HUES48 (cell line): ENCODE measurements around the gene GPRC5C.

ENCODE experiments used
- H3K27ac ChIP-seq: one replicate; pipeline ENCODE4 v1.7.0; 2013; ENCODE audit warnings: low read depth, low read length, inconsistent platforms
- H3K27me3 ChIP-seq: 2 replicates; pipeline ENCODE4 v1.6.1; 2013; ENCODE audit warnings: mild to moderate bottlenecking, low read length; ENCODE audit not compliant: control insufficient read depth, insufficient read depth
- H3K36me3 ChIP-seq: 2 replicates; pipeline ENCODE4 v1.6.1; 2013; ENCODE audit warnings: low read length; ENCODE audit not compliant: control insufficient read depth, insufficient read depth
- H3K4me1 ChIP-seq: 2 replicates; pipeline ENCODE4 v1.6.1; 2013; ENCODE audit warnings: mild to moderate bottlenecking, low read length; ENCODE audit not compliant: control insufficient read depth, insufficient read depth
- H3K4me3 ChIP-seq: 2 replicates; pipeline ENCODE4 v1.5.1; 2013; ENCODE audit warnings: mild to moderate bottlenecking, low read depth, low read length
- H3K9ac ChIP-seq: 2 replicates; pipeline ENCODE4 v1.6.1; 2013; ENCODE audit warnings: mild to moderate bottlenecking, low read depth, low read length, moderate library complexity
- H3K9me3 ChIP-seq: 2 replicates; pipeline ENCODE4 v1.6.1; 2013; ENCODE audit warnings: low read length; ENCODE audit not compliant: control insufficient read depth, insufficient read depth

GPRC5C gene

DNA sequence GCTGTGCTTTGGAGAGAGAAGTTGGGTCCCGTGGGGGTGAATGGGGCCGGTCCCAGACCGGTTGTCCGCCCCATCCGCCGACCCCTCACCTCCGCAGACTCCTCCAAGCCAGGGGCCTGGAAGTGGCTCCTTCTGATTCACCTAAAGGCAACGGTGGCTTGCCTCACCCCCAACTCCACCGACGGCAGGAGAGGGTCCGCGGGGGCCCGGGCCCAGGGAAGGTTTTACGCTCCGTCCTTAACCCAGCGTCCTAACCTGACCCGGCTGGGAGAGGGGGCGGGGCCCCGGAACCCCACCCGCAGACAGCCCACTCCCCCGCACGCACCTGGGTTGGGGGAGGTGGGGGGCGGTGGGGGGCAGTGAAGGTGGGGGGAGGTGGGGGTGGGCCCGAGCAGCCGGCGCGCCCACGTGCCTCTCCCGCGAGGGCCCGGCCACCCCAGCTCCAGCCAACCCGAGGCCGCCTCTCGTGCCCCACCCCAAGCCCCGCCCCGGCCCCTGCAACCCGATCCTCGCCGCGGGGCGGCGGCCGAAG, 21.8 kb downstream of the GPRC5C start:
- Histone ChIP-seq H3K4me3 (peak overlapping the region; percentile 57), H3K27me3 (peaks cover 20% of the 10 kb centered on the region), H3K36me3 (no peaks in the 10 kb centered on the region), H3K9me3 (no peaks in the 10 kb centered on the region), H3K4me1 (peaks cover 28% of the 10 kb centered on the region), H3K27ac (no peak overlapping the region), H3K9ac (no peak overlapping the region)

DNA sequence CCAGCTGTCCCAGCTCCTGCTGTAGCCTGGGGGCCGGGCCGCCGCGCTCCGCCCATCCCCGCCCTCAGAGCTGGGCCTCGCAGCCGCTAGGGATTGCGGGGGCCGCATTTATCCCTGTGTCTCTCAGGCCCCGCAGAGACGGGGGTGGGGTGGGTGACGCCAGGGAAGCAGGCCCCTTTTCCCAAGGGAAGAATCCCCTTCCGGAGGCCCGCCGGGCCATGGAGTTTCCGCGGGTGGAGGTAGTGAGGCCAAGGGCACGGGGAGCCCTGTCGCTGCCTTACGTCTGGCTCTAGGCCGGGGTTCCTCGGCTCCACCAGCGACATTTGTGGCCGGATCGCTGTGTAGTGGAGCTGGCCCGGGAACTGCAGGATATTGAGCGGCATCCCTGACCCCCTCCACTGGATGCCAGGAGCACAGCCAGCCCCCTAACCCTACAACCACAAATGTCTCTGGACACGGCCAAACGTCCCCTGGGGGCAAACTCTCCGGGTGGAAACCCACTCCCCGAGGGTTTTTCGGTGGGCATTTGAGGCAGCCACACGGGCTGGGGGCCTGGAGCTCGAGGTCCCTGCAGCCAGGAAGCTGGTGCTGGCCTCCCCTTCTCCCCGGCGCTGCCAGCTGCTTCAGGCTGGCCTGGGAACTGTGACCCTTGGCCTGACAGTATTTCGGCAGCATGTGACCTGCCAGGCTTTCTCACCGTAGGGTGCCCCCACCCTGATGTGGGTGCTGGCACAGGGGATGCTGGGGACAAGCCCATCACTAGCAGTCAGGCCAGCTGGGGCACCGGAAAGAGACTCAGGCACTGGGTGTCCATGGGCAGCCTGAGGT, 22.5 kb downstream of the GPRC5C start:
- Histone ChIP-seq H3K9ac (0 out of 2 replicates have a peak overlapping the region, but pooled peaks have one; percentile 37), H3K9me3 (no peaks in the 10 kb centered on the region), H3K27ac (peak overlapping the region; percentile 62), H3K4me1 (peaks cover 28% of the 10 kb centered on the region), H3K27me3 (peaks cover 20% of the 10 kb centered on the region), H3K4me3 (peak overlapping the region; percentile 63), H3K36me3 (no peaks in the 10 kb centered on the region)

DNA sequence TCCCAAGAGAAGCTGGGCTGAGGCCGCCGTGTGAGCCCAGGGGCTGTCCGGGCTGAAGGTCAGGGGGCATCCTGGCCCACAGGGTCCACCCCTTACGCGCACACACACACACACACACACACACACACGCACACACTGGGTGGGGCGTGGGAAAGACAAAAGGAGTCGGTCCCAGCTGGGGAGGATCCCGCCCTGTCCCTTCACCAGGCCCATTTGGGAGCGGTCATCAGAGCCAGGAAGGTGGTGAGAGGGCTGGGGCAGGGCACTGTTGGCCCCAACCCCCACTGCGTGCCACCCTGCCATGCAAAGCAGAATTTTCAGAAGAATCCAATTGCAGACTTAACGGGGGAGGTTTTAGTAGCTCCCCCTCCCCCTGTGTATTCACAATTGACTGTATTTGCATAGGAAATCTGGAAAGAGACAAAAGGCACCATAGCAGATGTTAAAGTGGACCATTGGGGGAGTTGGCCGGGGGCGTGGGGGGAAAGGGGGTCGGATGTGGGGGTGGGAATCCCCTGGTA, 23.2 kb downstream of the GPRC5C start:
- Histone ChIP-seq H3K4me3 (no peak overlapping the region), H3K27me3 (peaks cover 20% of the 10 kb centered on the region)

DNA sequence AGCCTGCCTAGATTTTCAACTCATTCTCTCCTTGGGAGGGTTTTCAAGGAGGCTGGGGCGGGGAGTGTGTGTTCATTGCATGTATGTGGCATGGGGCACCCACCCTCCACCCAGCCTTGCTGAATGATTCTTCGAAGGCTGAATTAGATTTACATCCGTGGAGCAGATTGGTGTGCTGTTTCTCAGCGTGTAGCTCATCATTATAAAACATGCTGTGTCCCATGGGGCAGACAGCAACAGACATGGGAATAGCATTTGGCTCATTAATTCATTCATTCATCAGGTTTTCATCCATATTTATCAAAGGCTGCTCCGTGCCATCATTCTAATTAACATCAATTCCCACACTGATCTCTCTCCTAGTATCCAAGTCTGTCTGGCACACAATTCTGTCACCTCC, 23.9 kb downstream of the GPRC5C start:
- H3K4me1 ChIP-seq = peaks cover 28% of the 10 kb centered on the region

More for the DNA sequence above, 23.2 kb downstream of the GPRC5C start:
- H3K9me3 ChIP-seq = no peaks in the 10 kb centered on the region
- H3K9ac ChIP-seq = no peak overlapping the region
- peaks cover 28% of the 10 kb centered on the region for H3K4me1 ChIP-seq
- H3K27ac ChIP-seq = peak overlapping the region; percentile 62
- no peaks in the 10 kb centered on the region for H3K36me3 ChIP-seq

GRCh38 chr17:74457146-74457819, 25.4 kb downstream of the GPRC5C start:
- peaks cover 22% of the 10 kb centered on the region for H3K4me1 ChIP-seq
- no peaks in the 10 kb centered on the region for H3K9me3 ChIP-seq
- no peak overlapping the region for H3K9ac ChIP-seq
- H3K4me3 ChIP-seq = no peak overlapping the region
- peaks cover 14% of the 10 kb centered on the region for H3K27me3 ChIP-seq
- no peak overlapping the region for H3K27ac ChIP-seq
- H3K36me3 ChIP-seq = no peaks in the 10 kb centered on the region

More for the DNA sequence above, 23.9 kb downstream of the GPRC5C start:
- Histone ChIP-seq H3K27ac (no peak overlapping the region), H3K36me3 (no peaks in the 10 kb centered on the region), H3K4me3 (no peak overlapping the region), H3K9ac (no peak overlapping the region), H3K9me3 (no peaks in the 10 kb centered on the region), H3K27me3 (peaks cover 20% of the 10 kb centered on the region)

- H3K27ac ChIP-seq = no peak overlapping the region
- H3K9me3 ChIP-seq = no peaks in the 10 kb centered on the region
- no peak overlapping the region for H3K4me3 ChIP-seq
- no peak overlapping the region for H3K9ac ChIP-seq
- H3K27me3 ChIP-seq = peaks cover 9% of the 10 kb centered on the region
- H3K4me1 ChIP-seq = peaks cover 17% of the 10 kb centered on the region
- no peaks in the 10 kb centered on the region for H3K36me3 ChIP-seq
Observed at GRCh38 chr17:74457820-74458166, 25.9 kb downstream of the GPRC5C start.

- Histone ChIP-seq H3K36me3 (no peaks in the 10 kb centered on the region), H3K4me3 (no peak overlapping the region), H3K9me3 (no peaks in the 10 kb centered on the region), H3K9ac (no peak overlapping the region), H3K27me3 (no peaks in the 10 kb centered on the region; the same call in 1 of the 2 replicates), H3K4me1 (peaks cover 10% of the 10 kb centered on the region), H3K27ac (no peak overlapping the region)
Observed at GRCh38 chr17:74458835-74459234, 26.9 kb downstream of the GPRC5C start.

GRCh38 chr17:74459622-74460021, 27.7 kb downstream of the GPRC5C start:
- Histone ChIP-seq H3K4me1 (peaks cover 6% of the 10 kb centered on the region), H3K36me3 (no peaks in the 10 kb centered on the region), H3K9me3 (no peaks in the 10 kb centered on the region), H3K9ac (no peak overlapping the region), H3K27me3 (no peaks in the 10 kb centered on the region; the same call in 1 of the 2 replicates), H3K4me3 (no peak overlapping the region), H3K27ac (no peak overlapping the region)

GRCh38 chr17:74460241-74460640, 28.4 kb downstream of the GPRC5C start:
- H3K4me3 ChIP-seq = no peak overlapping the region
- H3K27ac ChIP-seq = no peak overlapping the region
- no peaks in the 10 kb centered on the region; the same call in 1 of the 2 replicates for H3K4me1 ChIP-seq
- no peak overlapping the region for H3K9ac ChIP-seq
- no peaks in the 10 kb centered on the region for H3K36me3 ChIP-seq
- H3K27me3 ChIP-seq = no peaks in the 10 kb centered on the region; the same call in 1 of the 2 replicates
- H3K9me3 ChIP-seq = no peaks in the 10 kb centered on the region

GRCh38 chr17:74460996-74461395, 29.1 kb downstream of the GPRC5C start:
- no peak overlapping the region for H3K9ac ChIP-seq
- H3K4me1 ChIP-seq = no peaks in the 10 kb centered on the region; the same call in 1 of the 2 replicates
- H3K9me3 ChIP-seq = no peaks in the 10 kb centered on the region
- H3K4me3 ChIP-seq = no peak overlapping the region
- H3K27ac ChIP-seq = no peak overlapping the region
- peaks cover 3% of the 10 kb centered on the region for H3K27me3 ChIP-seq
- no peaks in the 10 kb centered on the region for H3K36me3 ChIP-seq

DNA sequence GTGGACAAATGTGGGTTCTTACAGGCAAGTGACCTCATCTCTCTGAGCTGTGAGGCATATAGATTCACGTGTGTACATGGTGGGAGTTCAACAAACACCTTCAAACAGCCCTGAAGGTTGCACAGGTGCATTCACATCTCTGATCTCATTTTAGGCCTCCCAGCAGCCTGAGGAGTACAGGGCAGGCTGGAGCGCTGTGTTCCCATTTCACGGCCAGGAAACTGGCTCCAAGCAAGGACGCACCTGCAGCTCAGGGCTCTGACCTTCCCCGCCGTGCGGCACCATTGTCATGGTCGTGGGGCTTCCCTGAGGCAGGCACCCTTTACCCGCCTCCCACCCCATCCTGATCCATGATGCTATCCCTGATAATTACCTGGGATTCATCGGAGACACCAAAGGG, 29.7 kb downstream of the GPRC5C start:
- Histone ChIP-seq H3K27me3 (peaks cover 9% of the 10 kb centered on the region), H3K4me1 (no peaks in the 10 kb centered on the region; the same call in 1 of the 2 replicates), H3K9ac (no peak overlapping the region), H3K9me3 (no peaks in the 10 kb centered on the region), H3K4me3 (no peak overlapping the region), H3K36me3 (no peaks in the 10 kb centered on the region), H3K27ac (no peak overlapping the region)
